T-helper 1 cell treated with Interleukin-12 subunit alpha and Interleukin-12 subunit beta and Interleukin-4 antibody, amounts not matched to agents 30 ng/mL and 1 ng/mL, for 36 hours (primary cell): Measurements from ENCODE around the gene ARHGAP6. TPM values are rescaled to one million over a fixed set of nuclear protein-coding genes. Genes with fewer than 3 reads are reported as not detected.

Source experiments
- intact Hi-C: fragments of 100-400 bp; cut with micrococcal nuclease; formaldehyde crosslinking; loops from one replicate; pipeline ENCODE4 v1.15.1; 2024
- total RNA-seq: library from RNA; stranded (reverse); gene quantifications from 2 replicates; pipeline ENCODE4 v1.2.3, GENCODE V29; 2022

The ARHGAP6 gene
- total RNA-seq, 1 donor from 2014 or later = not detected

- intact Hi-C loops = no loop called here
Measured at GRCh38 chrX:11189097-11189496, 476.6 kb downstream of the ARHGAP6 start.

GRCh38 chrX:11188664-11189063 is 477.1 kb downstream of the ARHGAP6 start:
- intact Hi-C loops = no loop called here

DNA sequence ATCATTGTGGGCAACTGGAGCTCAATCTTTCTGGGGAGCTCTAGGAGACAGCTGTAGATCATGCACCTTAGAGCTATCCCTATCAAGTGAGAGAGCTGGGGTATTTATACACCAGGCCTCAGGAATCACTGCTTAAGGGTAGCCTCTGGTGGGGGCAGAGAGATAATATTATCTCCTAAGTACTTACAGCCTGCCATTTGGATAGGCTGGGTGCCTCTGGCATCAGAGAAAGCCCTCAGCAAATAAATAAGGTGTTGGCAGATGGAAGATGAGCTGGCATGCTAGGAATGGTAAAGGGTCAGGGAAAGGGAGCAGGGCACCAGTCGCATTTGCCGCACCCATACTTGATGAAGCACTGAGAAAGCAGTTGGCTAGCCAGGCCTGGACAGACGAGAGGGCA is 478.7 kb downstream of the ARHGAP6 start:
- intact Hi-C loops = no loop called here

DNA sequence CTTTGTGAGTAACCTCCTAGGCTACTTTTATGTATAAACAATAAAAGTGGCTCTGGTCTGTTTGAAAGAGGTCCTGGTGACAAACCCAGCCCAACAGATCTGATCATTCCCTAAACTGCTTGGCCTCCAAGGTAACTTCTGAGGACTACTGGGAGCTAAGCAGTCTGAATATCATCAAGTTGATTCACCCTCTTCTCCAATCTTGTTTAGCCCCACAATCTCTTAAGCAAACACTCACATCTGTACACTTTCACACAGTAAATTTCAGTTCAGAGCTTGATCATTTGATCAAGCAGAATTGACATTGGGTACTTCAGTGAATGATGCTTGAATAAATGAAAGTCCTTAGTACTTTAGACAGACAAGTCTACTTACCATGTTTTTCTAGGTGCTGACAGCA is 479.9 kb downstream of the ARHGAP6 start:
- intact Hi-C loops = no loop called here

DNA sequence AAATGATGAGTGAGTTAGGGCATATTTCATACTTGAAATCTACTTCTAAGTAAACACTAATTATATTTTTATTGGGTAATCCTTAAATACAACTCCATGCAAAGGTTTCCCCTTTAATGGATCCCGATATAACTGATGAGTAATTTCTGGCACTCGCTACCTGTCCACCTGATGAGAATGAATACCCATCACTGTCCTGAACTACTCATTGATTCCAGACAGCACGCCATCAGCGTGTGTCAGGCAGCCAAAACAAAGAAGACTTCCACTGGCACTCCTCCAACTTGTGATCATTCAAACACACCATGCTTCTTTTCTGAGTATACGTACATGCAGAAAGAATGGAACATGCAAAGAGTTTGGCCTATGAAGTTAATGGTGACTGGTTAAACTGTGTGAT is 485.1 kb downstream of the ARHGAP6 start:
- intact Hi-C loops = no loop called here

DNA sequence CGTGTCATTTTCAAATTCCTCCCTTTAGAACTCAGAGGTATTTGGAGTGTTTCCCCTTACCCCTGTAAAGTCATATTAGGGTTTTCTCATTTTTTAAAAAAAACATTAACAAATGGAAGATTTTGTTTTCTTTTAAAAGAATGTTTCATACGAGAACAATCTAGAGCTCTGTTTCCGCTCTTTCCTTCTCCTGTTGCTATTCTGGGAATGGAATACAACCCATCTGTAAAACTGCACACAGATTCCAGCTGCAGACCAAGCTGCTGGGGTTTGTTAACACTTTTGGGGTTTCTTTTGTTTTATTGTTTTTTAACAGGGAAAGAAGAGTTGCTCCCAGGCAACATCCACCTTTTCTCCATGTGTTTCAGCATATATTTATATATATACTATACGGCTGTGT is 493.3 kb downstream of the ARHGAP6 start:
- intact Hi-C loops = no loop called here

GRCh38 chrX:11171956-11172355 is 493.8 kb downstream of the ARHGAP6 start:
- intact Hi-C loops = no loop called here

DNA sequence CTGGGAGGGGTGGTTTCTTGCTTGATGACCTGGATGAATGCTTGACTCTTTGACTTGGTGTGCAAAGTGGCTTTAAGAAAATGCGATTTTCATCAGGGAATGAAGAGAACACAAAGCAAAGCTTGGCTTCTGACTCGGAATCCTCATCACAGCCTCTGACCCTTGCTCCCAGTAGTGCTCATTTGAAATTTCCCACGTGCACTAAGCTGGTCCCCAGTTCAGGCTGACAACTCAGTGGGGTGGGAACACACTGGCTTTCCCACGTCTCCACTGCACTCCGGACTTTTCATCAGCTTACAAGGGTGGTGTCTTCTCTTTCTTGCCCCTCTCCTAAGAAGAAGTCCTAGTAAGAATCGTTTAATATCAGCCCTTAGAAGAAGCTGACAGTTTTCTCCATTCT is 501.3 kb downstream of the ARHGAP6 start:
- intact Hi-C loops = no loop called here

DNA sequence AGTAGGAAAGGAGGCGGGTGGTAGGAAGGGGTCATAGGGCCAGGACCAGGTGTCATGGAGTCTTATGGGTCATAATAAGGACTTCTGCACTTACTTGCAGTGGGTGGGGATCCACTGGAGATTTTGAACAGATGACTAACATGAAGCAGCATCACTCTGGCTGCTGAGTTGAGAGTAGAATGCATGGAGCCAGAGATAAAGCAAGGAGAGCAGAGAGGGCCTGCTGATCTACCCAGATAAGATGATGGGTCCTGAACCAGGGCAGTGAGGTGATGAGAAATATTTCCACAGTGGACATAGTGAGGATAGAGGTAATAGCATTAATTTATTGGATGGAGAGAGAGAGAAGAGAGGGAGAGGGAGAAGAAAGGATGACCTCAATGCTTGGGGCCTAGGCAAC is 506.6 kb downstream of the ARHGAP6 start:
- intact Hi-C loops = no loop called here

GRCh38 chrX:11151799-11152559 is 513.7 kb downstream of the ARHGAP6 start:
- intact Hi-C loops = no loop called here

DNA sequence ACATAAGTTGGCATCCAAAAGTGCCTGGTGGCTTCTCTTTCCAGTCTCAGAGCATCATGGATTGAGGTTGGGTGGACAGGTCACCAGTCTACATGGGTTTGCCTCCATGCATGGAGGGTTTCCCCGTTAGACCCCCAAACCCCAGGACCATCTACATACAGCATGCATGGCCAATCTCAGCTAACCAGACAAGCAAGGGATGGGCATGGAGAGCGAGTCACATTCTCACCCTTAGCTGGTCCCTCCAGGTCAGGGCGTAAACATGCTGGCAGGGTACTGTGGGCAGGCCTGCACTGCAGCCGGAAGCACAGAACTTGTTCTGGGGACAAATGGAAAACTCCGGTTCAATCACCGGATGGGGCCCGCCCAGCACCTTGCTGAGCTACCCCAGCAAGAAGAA is 517.3 kb downstream of the ARHGAP6 start:
- intact Hi-C loops = loop anchor here (10.0 kb wide), 2 partner anchors 236 to 576 kb away; no protein-coding TSS in a partner anchor

DNA sequence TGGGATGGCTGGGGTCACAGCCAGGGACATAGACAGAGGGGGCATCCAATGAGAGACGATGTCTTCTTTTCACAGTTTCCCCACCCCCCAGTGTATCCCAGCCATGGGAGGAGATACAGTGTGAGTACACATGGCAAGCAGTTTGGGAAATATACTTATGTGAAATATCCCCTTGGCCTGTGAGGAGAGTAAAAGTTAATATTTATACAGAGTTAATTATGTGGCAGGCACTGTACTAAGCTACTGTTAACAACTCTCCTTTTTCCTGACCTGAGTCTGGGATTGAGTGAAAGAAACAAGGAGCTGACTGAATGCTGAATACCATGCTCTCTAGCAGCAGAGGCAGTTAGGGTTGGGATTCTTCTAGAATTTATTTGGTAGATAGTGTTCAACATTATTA is 519.3 kb downstream of the ARHGAP6 start:
- intact Hi-C loops = loop anchor here (10.0 kb wide), 2 partner anchors 238 to 578 kb away; no protein-coding TSS in a partner anchor

- intact Hi-C loops = loop anchor here (1.0 to 10.0 kb wide), 5 partner anchors 241 to 955 kb away; no protein-coding TSS in a partner anchor
Measured at GRCh38 chrX:11143931-11144678, 521.6 kb downstream of the ARHGAP6 start.

DNA sequence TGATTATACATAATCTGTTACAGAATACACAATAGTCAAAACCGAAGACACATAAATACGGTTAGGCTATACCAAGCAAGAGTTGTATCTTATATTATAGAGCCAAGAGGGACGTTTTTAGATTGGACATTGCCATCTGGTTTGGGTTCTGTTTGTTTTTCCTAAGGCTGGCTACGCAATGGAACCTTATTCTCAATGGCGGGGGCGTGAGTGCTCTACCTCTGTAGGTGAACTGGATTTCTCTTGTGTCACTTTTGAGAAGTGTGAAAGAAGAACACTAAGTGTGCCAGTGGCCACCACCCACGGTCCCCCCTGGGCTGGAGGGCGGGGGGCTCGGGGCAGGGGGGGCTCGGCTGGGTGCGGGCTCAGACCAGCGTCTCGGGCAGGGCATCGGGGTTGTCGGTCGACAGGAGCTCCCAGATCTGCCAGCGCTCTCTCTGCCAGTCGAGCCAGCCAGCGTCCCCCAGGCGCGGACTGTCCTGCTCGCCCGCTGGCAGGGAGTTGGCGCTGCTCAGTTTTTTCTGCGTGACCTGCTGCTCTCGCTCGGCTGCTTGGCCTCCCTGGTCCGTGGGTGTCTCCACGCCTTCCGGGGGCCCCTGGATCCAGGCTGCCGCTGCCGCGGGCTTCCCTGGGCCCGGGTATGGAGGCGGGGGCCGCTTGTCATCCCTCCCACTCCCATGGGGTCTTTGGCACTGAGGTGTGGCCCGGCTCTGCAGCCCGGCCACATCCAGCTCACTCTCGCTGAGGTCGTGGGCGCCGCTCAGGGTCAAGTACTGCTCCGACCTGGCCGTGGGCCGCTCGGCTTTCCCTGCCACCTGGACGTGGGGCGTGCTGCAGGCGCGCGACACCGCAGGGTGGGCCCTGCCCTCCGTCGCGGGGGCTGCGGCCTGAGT is 527.0 kb downstream of the ARHGAP6 start:
- intact Hi-C loops = no loop called here

DNA sequence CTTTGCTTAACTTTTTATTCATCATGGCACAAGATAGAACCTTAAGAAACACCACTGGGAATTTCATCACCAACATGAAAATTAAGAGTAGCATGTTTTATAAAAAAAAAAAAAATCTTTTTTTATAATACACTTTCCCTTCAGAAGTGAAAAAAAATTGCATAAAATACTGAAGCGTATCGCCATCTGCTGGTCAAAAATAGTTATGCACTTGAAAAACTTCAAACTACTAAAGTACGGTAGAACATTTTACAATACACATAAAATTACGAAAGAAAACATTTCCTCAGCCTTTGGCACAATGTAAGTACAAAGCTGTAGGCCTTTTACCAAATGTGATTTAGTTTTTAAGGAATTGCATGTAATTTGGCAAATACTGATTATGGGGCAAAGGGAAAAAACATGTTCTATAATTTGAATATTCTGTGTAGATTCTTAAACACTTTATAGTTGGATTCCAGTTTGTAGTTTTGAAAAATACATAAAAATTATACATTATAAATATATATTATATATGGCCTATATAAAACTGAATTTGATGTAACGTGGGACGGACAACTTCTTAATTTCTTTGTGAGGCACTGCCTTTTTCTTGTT is 528.1 kb downstream of the ARHGAP6 start:
- intact Hi-C loops = loop anchor here (1.0 to 2.0 kb wide), 3 partner anchors 27 to 947 kb away; partner anchors contain the start of gene HCCS

GRCh38 chrX:11135564-11136185 is 530.0 kb downstream of the ARHGAP6 start:
- intact Hi-C loops = loop anchor here (2.0 kb wide), 2 partner anchors 25 to 413 kb away; partner anchors contain the start of gene HCCS

DNA sequence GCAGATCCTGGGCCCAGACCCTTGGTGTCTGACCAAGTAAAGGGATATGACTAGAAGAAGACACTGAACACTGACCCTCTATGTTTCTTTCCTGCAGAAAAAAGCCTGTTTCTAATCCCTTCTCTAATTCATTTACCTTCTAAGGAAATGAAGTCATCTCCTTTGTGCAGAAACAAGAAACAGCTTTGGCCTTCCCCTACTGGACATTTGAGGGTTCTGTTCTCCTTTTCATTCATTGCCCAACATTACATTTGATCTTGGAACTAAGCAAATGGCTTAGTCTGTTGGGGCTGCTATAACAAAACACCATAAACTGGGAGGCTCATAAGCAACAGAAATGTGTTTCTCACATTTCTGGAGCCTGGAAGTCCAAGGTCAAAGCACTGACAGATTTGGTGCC is 534.6 kb downstream of the ARHGAP6 start:
- intact Hi-C loops = no loop called here

- intact Hi-C loops = no loop called here
Measured at GRCh38 chrX:11130136-11130535, 535.6 kb downstream of the ARHGAP6 start.

DNA sequence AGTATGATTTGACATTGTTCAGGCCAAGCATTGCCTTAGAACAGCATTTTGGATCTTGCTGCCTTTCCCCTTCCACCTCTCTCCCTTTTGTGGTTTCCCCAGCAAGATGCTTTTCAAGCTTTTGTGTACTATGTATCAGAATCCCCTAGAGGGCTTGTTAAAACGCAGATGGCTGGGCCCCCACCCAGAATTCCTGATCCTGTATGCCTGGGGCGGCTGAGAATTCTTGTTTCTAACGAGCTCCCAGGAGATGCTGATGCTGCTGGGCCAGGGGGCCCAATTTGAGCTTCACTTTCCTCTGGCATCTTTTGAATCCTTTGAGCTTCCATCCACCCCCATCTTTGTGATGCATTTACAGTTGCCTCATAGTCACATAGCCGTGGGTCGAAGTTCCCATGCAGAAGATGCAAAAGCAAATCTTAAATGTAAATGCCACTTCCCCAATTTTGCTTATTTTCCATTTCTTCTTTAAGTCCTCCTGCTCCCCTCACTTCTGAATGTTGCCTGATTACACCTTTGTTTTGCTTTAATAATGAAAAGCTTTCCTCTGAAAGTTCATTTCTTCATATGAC is 536.1 kb downstream of the ARHGAP6 start:
- intact Hi-C loops = no loop called here

DNA sequence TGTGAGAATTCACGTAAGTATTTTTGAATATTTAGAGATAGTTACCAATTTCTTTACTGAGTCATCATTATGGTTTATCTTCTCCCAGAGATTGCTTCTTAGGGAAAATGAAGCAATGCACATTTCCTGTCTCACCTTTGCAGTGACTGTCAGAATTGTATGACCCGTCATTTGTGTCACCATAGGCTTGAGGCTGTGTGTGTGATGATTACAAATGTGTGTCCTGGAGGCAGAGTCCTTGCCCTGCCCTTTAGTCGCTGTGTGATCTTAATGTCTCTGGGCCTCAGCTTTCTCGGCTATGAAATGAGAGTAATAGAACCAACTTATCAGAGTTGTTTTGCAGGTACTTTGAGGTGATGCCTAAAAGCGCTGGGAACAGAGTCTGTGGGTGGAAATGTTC is 540.7 kb downstream of the ARHGAP6 start:
- intact Hi-C loops = no loop called here
